Measurements from ENCODE around the gene UPF3A.

DNA sequence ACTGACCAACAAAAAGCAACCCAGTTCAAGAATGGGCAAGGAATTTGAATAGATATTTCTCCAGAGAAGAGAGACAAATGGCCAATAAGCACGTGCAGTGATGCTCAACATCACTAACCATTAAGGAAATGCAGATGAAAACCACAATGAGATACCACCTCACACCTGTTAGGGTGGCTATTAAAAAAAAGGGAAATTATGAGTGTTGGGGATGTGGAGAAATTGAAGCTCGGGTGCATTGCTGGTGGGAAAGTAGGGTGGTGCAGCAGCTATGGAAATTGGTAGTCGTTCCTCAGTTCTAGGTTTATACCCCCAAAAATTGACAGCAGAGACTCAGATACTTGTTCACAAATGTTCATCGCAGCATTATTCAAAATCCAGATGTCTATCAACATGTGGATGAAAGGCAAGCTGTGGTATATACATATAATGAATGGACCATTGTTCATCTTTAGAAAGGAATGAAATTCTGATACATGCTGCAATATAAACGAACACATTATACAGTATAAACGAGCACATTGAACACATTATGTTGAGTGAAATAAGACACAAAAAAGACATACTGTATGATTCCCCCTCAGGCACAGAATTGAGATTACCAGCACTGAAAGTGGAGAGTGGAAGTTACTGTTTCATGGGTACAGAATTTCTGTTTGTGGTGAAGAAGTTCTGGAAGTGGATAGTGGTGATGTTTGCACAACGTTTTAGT lies 33.8 kb downstream of the UPF3A start:
- TF ChIP-seq, protein P1, sequence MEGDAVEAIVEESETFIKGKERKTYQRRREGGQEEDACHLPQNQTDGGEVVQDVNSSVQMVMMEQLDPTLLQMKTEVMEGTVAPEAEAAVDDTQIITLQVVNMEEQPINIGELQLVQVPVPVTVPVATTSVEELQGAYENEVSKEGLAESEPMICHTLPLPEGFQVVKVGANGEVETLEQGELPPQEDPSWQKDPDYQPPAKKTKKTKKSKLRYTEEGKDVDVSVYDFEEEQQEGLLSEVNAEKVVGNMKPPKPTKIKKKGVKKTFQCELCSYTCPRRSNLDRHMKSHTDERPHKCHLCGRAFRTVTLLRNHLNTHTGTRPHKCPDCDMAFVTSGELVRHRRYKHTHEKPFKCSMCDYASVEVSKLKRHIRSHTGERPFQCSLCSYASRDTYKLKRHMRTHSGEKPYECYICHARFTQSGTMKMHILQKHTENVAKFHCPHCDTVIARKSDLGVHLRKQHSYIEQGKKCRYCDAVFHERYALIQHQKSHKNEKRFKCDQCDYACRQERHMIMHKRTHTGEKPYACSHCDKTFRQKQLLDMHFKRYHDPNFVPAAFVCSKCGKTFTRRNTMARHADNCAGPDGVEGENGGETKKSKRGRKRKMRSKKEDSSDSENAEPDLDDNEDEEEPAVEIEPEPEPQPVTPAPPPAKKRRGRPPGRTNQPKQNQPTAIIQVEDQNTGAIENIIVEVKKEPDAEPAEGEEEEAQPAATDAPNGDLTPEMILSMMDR (IDR thresholded peaks at IDR 0.05): no peak
- no peak for TF ChIP-seq POLR2A (IDR thresholded peaks at IDR 0.05)
